Stimulated activated CD4-positive, alpha-beta T cell treated with anti-CD3 and anti-CD28 coated beads, Interleukin-4, amount 100 ng/mL, for 24 hours (primary cell): ENCODE measurements around the gene GON7.

ENCODE experiments used
- DNase-seq: peaks from one replicate; pipeline ENCODE4 v3.0.0-alpha.2; 2020

The GON7 gene

DNA sequence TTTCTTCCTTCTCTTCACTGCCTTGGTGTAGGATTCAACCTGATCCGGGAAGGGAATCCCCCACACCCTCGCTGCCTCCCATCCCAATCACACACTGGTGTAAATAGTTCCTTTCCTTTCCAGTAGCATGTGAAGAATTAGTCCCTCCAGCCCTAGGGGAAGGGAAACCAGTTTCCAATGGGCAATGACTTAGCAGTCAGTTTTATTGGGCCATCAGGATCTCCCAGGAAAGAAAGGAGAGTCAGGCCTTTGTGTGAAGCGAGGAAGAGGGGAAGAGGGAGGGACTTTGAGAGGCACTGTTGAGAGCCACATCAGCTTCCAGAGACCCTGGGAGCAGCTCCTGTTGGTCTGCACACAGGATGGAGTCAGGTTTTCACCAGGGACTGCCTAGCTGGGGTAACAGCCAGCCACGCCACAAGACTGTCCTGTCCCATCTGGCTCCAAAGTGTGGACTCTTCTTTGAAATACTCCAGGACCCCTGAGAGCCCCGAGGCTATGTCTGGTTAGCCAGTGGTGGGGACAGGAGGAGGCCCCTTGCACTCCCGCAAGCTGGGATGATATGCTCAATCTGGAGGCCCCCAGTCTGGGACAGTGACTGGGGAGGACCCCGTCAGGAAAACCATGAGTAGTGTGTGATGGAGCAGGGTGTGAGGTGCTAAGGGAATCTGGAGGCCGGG lies 50.0 kb downstream of the GON7 start:
- no peak for DNase-seq

GRCh38 chr14:93155667-93156066 lies 51.2 kb downstream of the GON7 start:
- no peak for DNase-seq

DNA sequence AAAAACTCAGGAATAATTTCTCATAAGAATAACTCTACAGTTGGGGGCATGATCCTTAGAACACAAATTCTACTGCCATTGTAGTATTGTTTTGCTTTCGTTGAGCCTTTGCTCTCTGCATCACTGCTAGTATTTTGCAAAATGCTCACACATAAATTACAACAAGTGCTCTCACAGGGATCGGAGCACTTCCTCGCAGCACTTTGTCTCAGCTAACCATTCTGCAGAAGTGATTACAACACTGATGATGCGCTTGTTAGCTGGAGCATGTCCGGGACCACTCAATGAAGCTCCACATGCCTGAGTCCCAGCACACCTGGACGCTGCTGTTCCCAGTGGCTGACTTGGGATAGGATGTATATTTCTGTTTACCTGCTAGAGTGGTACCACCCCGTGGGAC lies 53.7 kb downstream of the GON7 start:
- no peak for DNase-seq
